ENCODE data around the gene FYB1. TPM values are rescaled to one million over a fixed set of nuclear protein-coding genes. Genes with fewer than 3 reads are reported as not detected.

FYB1 gene
- total RNA-seq, 2 donors from 2014 or later: not detected

DNA sequence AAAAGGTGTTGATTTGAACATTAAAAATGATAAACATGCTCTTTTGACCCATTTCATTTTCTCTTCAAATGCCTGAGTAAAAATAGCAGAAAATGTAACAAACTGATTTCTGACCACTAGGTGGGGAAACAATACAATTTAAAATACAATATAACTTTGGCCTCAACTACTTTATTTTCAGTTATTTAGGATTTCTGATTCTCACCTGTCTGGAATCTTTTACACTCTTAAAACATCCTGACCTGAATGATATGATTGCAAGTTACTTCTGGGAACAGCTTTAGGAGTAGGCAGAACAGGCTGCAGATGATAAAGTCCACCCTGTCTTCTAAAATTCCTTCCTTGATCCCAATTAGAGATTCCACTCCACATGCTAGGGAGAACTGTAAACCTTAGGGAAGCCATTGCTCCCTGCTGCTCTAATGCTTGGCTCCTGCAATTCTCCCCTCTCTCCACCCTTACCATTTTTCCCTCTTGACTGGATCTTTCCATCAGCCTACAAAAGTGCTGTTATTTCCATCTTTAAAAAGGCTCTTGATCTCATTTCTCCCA, 70.3 kb downstream of the FYB1 start:
- no peak overlapping the region for H3K4me3 Mint-ChIP-seq
- no peaks in the 10 kb centered on the region for H3K4me1 Mint-ChIP-seq
- no peaks in the 10 kb centered on the region for H3K36me3 ChIP-seq (ENCODE audit: control insufficient read depth, insufficient read depth, low read length)
- no peak overlapping the region for H3K9ac ChIP-seq (ENCODE audit: extremely low read depth, low read length, poor library complexity, severe bottlenecking)
- no peaks in the 10 kb centered on the region for H3K4me1 ChIP-seq (ENCODE audit: control insufficient read depth, insufficient read depth, low read length)
- no peaks in the 10 kb centered on the region for H3K9me3 Mint-ChIP-seq
- no peak for DNase-seq
- no peaks in the 10 kb centered on the region for H3K27me3 ChIP-seq (ENCODE audit: control insufficient read depth, insufficient read depth, low read length, poor library complexity, severe bottlenecking)
- no peaks in the 10 kb centered on the region for H3K36me3 Mint-ChIP-seq (ENCODE audit: low read depth)
- H3K27ac Mint-ChIP-seq: no peak overlapping the region
- peaks cover 2% of the 10 kb centered on the region for H3K27me3 Mint-ChIP-seq (ENCODE audit: insufficient read depth)
- no peak overlapping the region for H3K4me3 ChIP-seq (ENCODE audit: low read length)
- no peaks in the 10 kb centered on the region for H3K9me3 ChIP-seq (ENCODE audit: control insufficient read depth, low read length)
- no peak overlapping the region for H3K27ac ChIP-seq (ENCODE audit: low read depth, low read length)
- peak; percentile 69 for TF ChIP-seq CTCF (conservative IDR thresholded peaks at IDR 0.05)

DNA sequence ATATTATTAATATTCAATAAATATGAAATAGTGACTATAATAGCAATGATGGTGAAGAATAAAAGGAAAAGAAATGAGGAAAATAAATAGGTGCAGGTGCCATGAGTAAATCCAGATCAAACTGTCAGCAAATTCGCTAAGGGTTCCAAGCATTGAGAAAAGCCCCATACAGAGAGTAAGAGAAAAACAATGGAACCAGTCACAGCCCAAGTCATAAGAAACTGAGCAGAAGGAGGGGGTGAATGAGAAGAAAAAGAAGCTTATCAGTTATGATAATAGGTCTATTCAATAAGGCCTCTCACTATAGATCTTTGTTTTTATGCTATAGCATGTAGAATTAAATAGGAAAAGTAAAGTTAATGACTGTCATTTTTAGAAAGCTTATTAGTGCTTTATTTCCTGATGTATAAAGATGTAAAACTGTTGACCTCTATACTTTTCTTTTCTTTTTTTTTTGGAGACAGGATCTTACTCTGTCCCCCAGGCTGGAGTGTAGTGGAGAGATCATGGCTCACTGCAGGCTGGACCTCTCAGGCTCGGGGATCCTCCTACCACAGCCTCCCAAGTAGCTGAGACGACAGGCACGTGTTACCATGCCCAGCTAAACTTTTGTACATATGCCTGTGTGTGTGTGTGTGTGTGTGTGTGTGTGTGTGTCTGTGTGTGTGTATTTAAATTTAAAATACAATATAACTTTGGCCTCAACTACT, 72.4 kb downstream of the FYB1 start:
- no peaks in the 10 kb centered on the region for H3K4me1 Mint-ChIP-seq
- WGBS, 2 experiments (ENCODE audit: insufficient coverage in 1 of 2, insufficient read length in 1 of 2): 88 to 90% methylated on average over 1 to 2 of the region's 4 CpGs
- no peak for TF ChIP-seq CTCF (conservative IDR thresholded peaks at IDR 0.05)

GRCh38 chr5:39143151-39143860, 76.1 kb downstream of the FYB1 start:
- TF ChIP-seq CTCF (conservative IDR thresholded peaks at IDR 0.05): no peak
- no peak overlapping the region for H3K4me3 ChIP-seq (ENCODE audit: low read length)
- H3K27ac Mint-ChIP-seq: no peak overlapping the region
- H3K27ac ChIP-seq (ENCODE audit: low read depth, low read length): no peak overlapping the region
- H3K9me3 Mint-ChIP-seq: no peaks in the 10 kb centered on the region
- H3K4me1 ChIP-seq (ENCODE audit: control insufficient read depth, insufficient read depth, low read length): no peaks in the 10 kb centered on the region
- H3K36me3 ChIP-seq (ENCODE audit: control insufficient read depth, insufficient read depth, low read length): no peaks in the 10 kb centered on the region
- 95 to 97% methylated on average over 3 of the region's 3 CpGs for WGBS, 2 experiments (ENCODE audit: insufficient coverage in 1 of 2, insufficient read length in 1 of 2)
- no peaks in the 10 kb centered on the region for H3K27me3 ChIP-seq (ENCODE audit: control insufficient read depth, insufficient read depth, low read length, poor library complexity, severe bottlenecking)
- H3K9me3 ChIP-seq (ENCODE audit: control insufficient read depth, low read length): no peaks in the 10 kb centered on the region
- no peak for DNase-seq
- H3K4me1 Mint-ChIP-seq: no peaks in the 10 kb centered on the region
- H3K4me3 Mint-ChIP-seq: no peak overlapping the region
- no peaks in the 10 kb centered on the region for H3K36me3 Mint-ChIP-seq (ENCODE audit: low read depth)
- no peak overlapping the region for H3K9ac ChIP-seq (ENCODE audit: extremely low read depth, low read length, poor library complexity, severe bottlenecking)
- no peaks in the 10 kb centered on the region for H3K27me3 Mint-ChIP-seq (ENCODE audit: insufficient read depth)

More for the DNA sequence above, 72.4 kb downstream of the FYB1 start:
- no peaks in the 10 kb centered on the region for H3K4me1 ChIP-seq (ENCODE audit: control insufficient read depth, insufficient read depth, low read length)
- Mint-ChIP-seq H3K27ac (no peak overlapping the region), H3K4me3 (no peak overlapping the region), H3K36me3 (ENCODE audit: low read depth) (no peaks in the 10 kb centered on the region), H3K27me3 (ENCODE audit: insufficient read depth) (peaks cover 2% of the 10 kb centered on the region), H3K9me3 (no peaks in the 10 kb centered on the region)
- DNase-seq: no peak
- no peaks in the 10 kb centered on the region for H3K9me3 ChIP-seq (ENCODE audit: control insufficient read depth, low read length)
- no peak overlapping the region for H3K27ac ChIP-seq (ENCODE audit: low read depth, low read length)
- H3K36me3 ChIP-seq (ENCODE audit: control insufficient read depth, insufficient read depth, low read length): no peaks in the 10 kb centered on the region
- no peaks in the 10 kb centered on the region for H3K27me3 ChIP-seq (ENCODE audit: control insufficient read depth, insufficient read depth, low read length, poor library complexity, severe bottlenecking)
- H3K9ac ChIP-seq (ENCODE audit: extremely low read depth, low read length, poor library complexity, severe bottlenecking): no peak overlapping the region
- H3K4me3 ChIP-seq (ENCODE audit: low read length): no peak overlapping the region
